K562 (cell line): ENCODE results near the gene SCNN1A. TPM values are rescaled to one million over a fixed set of nuclear protein-coding genes. Genes with fewer than 3 reads are reported as not detected.

Experiments used
- CBX5 ChIP-seq: IDR thresholded peaks from 2 replicates; pipeline ENCODE4 v1.6.1; 2014; ENCODE audit warnings: low read depth, borderline replicate concordance
- HNRNPH1 ChIP-seq: fragments of 200-400 bp; formaldehyde crosslinking; optimal IDR thresholded peaks from 2 replicates; pipeline ENCODE3; 2017; ENCODE audit warnings: low read depth, mild to moderate bottlenecking, low read length, moderate library complexity
- RFX5 ChIP-seq: IDR thresholded peaks from 2 replicates; pipeline ENCODE4 v1.6.1; 2011; ENCODE audit warnings: low read depth, mild to moderate bottlenecking, improper control_type of control experiment, low read length
- SMAD3 ChIP-seq: fragments of 450-650 bp; formaldehyde crosslinking; conservative IDR thresholded peaks from 2 replicates; pipeline ENCODE4 v1.4.0; 2020; ENCODE audit warnings: mild to moderate bottlenecking
- ZNF124 ChIP-seq: sonication (generic); formaldehyde crosslinking; IDR thresholded peaks from 2 replicates; pipeline ENCODE4 v1.8.1; 2022; ENCODE audit warnings: missing genetic modification reagents
- ZNF140 ChIP-seq: fragments of 250-450 bp; sonication (Bioruptor Pico); IDR thresholded peaks from 2 replicates; pipeline ENCODE4 v1.8.0; 2021; ENCODE audit warnings: moderate library complexity, mild to moderate bottlenecking, inconsistent platforms
- polyA plus RNA-seq, 8 experiments: library from polyadenylated mRNA; depleted of rRNA in 4 of 8; stranded (reverse) in 5 of 8; unstranded in 3 of 8; fragments of >200 nt; fragmentation: Nextera tagmentation in 2 of 8; fragmentation: Illumina TruSeq in 1 of 8; extraction: Ambion mirVana in 2 of 8; extraction: Trizol in 1 of 8; gene quantifications; 2 replicates each; pipeline versions ENCODE4 v1.2.1 to v1.2.3, GENCODE V29; 2011 to 2014; ENCODE audit warnings: inconsistent platforms in 1 of 8, missing spikeins in 1 of 8
- total RNA-seq, 7 experiments: library from RNA; depleted of rRNA in 6 of 7; stranded (reverse); fragments of >200 nt in 6 of 7; fragmentation: Illumina TruSeq in 2 of 7; extraction: Trizol in 2 of 7; gene quantifications; 2 replicates each; pipeline versions ENCODE4 v1.2.1 to v1.2.3, GENCODE V29; 2011 to 2021; ENCODE audit warnings: low replicate concordance in 1 of 7
- TF ChIP-seq, protein P1 (sequence below), 2 experiments: fragments of 450-650 bp; IDR thresholded peaks; 2 replicates each; pipeline ENCODE4 v1.6.1; 2016; ENCODE audit warnings: mild to moderate bottlenecking in 2 of 2, borderline replicate concordance in 1 of 2, low read depth in 1 of 2, moderate library complexity in 1 of 2
- TF ChIP-seq, protein P2 (sequence below), 2 experiments: fragments of 450-650 bp in 1 of 2; sonication (generic) in 1 of 2; formaldehyde crosslinking in 1 of 2; IDR thresholded peaks in 1 of 2; conservative IDR thresholded peaks in 1 of 2; 2 replicates each; pipeline versions ENCODE4 v1.6.1 to v1.8.1; 2016 to 2023; ENCODE audit warnings: mild to moderate bottlenecking in 2 of 2, moderate library complexity in 2 of 2, inconsistent platforms in 1 of 2, missing genetic modification reagents in 1 of 2
- TF ChIP-seq, protein P3 (sequence below): fragments of 250-450 bp; sonication (Bioruptor Pico); IDR thresholded peaks from 2 replicates; pipeline ENCODE4 v1.5.1; 2021; ENCODE audit warnings: mild to moderate bottlenecking
- TF ChIP-seq, protein P4 (sequence below): fragments of 250-450 bp; sonication (Bioruptor Pico); IDR thresholded peaks from 2 replicates; pipeline ENCODE4 v1.8.0; 2022; ENCODE audit warnings: moderate library complexity, mild to moderate bottlenecking, inconsistent platforms
- TF ChIP-seq, protein P5 (sequence below): IDR thresholded peaks from 3 replicates; pipeline ENCODE4 v1.6.1; 2011; ENCODE audit warnings: borderline replicate concordance, mild to moderate bottlenecking; ENCODE audit not compliant: insufficient read length, insufficient read depth

The SCNN1A gene
- total and polyA plus RNA-seq, 9 of the 15 experiments (the other 6 are each of a cell fraction or from before 2014, with no cell fraction given) = 0.15 to 0.49 (median 0.32) TPM; not detected in 5

DNA sequence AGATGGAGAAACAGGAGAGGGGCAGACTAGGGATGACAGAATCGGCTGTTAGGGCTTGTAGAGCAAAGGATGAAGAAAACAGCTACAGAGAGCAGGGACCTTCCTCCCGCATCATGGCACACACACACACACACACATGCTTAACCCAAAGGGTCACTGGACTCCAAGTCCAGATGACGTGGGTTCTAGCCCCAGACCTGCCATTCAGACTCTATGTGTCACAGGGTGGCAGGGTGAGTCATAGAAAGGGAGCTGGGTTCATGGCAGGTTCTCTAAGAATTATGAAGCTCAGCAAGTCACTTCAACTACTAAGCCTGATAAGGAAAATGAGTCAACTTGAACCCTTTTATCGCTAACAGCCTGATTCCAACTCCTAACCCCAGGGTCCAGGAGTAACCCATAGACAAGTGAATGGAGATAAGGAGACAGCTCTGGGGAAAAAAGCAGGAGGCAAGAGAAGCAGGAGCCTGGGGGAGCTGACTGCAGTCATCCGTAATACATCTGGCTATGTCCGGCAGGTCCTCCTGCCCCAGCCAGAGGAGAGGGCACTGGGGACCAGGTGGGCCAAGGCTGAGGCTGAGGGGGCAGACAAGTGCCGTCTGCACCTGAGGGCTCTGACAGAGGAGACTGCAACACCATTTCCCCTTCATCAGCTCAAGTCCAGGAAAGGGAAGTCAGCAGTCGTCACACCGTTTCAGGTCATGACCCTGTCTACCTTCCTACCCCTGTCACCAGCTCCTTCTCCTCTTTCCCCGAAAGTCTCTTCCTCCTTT is 29.9 kb downstream of the SCNN1A start (continued):
- TF ChIP-seq, protein P1, sequence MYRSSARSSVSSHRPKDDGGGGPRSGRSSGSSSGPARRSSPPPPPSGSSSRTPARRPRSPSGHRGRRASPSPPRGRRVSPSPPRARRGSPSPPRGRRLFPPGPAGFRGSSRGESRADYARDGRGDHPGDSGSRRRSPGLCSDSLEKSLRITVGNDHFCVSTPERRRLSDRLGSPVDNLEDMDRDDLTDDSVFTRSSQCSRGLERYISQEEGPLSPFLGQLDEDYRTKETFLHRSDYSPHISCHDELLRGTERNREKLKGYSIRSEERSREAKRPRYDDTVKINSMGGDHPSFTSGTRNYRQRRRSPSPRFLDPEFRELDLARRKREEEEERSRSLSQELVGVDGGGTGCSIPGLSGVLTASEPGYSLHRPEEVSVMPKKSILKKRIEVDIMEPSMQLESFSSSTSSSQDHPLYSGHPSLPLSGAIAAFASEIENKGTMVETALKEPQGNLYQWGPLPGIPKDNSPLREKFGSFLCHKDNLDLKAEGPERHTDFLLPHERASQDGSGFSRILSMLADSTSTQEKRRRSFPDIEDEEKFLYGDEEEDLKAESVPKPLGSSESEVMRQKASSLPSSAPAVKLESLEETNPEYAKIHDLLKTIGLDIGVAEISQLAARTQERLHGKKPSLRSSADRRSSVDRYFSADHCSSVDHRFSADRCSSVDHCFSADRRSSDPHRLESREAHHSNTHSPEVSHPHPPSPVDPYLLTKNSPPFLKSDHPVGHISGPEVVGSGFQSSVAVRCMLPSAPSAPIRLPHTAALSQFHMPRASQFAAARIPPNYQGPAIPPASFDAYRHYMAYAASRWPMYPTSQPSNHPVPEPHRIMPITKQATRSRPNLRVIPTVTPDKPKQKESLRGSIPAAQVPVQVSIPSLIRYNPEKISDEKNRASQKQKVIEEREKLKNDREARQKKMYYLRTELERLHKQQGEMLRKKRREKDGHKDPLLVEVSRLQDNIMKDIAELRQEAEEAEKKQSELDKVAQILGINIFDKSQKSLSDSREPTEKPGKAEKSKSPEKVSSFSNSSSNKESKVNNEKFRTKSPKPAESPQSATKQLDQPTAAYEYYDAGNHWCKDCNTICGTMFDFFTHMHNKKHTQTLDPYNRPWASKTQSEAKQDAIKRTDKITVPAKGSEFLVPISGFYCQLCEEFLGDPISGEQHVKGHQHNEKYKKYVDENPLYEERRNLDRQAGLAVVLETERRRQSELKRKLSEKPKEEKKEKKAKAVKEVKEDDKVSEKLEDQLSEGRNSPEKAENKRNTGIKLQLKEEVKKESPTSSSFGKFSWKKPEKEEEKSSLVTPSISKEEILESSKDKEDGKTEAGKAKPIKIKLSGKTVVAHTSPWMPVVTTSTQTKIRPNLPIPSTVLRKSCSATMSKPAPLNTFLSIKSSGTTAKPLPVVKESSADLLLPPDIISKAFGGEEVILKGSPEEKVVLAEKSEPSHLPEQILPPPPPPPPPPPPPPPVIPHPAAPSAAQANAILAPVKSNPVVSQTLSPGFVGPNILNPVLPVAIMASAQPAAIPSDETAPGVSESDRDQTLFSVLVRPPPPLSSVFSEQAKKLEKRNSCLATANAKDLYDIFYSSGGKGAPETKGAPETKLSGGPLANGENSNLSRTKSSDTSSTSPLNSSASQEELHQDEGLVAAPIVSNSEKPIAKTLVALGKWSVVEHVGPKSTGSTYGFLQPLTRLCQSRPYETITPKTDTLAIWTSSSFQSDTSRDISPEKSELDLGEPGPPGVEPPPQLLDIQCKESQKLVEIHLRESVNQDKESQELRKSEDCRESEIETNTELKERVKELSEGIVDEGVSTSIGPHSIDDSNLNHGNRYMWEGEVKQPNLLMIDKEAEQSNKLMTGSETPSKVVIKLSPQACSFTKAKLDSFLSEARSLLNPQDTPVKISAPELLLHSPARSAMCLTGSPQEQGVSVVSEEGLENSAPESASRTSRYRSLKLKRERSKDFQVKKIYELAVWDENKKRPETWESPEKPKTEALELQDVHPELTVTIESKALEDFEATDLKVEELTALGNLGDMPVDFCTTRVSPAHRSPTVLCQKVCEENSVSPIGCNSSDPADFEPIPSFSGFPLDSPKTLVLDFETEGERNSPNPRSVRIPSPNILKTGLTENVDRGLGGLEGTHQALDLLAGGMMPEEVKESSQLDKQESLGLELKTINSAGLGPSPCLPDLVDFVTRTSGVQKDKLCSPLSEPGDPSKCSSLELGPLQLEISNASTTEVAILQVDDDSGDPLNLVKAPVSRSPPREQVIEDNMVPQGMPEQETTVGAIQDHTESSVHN (IDR thresholded peaks at IDR 0.05; ENCODE audit: borderline replicate concordance in 1 of 2, low read depth in 1 of 2) = peak in 1 of 2 experiments; percentile 75; a peak in 2 of 4 replicates
- TF ChIP-seq, protein P2, sequence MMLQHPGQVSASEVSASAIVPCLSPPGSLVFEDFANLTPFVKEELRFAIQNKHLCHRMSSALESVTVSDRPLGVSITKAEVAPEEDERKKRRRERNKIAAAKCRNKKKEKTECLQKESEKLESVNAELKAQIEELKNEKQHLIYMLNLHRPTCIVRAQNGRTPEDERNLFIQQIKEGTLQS (IDR thresholded peaks at IDR 0.05) = peak; percentile 98
- TF ChIP-seq, protein P2 (CRISPR knock-in tag; conservative IDR thresholded peaks at IDR 0.05) = peak; percentile 89
- TF ChIP-seq, protein P3, sequence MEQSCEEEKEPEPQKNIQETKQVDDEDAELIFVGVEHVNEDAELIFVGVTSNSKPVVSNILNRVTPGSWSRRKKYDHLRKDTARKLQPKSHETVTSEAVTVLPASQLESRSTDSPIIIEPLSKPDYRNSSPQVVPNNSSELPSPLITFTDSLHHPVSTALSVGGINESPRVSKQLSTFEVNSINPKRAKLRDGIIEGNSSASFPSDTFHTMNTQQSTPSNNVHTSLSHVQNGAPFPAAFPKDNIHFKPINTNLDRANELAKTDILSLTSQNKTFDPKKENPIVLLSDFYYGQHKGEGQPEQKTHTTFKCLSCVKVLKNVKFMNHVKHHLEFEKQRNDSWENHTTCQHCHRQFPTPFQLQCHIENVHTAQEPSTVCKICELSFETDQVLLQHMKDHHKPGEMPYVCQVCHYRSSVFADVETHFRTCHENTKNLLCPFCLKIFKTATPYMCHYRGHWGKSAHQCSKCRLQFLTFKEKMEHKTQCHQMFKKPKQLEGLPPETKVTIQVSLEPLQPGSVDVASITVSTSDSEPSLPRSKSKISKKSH (CRISPR knock-in tag) = no peak
- no peak for TF ChIP-seq CBX5
- no peak for TF ChIP-seq ZNF140 (CRISPR knock-in tag)
- no peak for TF ChIP-seq HNRNPH1
- TF ChIP-seq, protein P4, sequence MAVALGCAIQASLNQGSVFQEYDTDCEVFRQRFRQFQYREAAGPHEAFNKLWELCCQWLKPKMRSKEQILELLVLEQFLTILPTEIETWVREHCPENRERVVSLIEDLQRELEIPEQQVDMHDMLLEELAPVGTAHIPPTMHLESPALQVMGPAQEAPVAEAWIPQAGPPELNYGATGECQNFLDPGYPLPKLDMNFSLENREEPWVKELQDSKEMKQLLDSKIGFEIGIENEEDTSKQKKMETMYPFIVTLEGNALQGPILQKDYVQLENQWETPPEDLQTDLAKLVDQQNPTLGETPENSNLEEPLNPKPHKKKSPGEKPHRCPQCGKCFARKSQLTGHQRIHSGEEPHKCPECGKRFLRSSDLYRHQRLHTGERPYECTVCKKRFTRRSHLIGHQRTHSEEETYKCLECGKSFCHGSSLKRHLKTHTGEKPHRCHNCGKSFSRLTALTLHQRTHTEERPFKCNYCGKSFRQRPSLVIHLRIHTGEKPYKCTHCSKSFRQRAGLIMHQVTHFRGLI (CRISPR knock-in tag) = no peak
- TF ChIP-seq SMAD3 (CRISPR knock-in tag) = no peak
- no peak for TF ChIP-seq ZNF124 (CRISPR knock-in tag)
- TF ChIP-seq, protein P5, sequence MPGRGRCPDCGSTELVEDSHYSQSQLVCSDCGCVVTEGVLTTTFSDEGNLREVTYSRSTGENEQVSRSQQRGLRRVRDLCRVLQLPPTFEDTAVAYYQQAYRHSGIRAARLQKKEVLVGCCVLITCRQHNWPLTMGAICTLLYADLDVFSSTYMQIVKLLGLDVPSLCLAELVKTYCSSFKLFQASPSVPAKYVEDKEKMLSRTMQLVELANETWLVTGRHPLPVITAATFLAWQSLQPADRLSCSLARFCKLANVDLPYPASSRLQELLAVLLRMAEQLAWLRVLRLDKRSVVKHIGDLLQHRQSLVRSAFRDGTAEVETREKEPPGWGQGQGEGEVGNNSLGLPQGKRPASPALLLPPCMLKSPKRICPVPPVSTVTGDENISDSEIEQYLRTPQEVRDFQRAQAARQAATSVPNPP = no peak
- no peak for TF ChIP-seq RFX5
